Measurements from ENCODE around the gene LDHD.

The LDHD gene

DNA sequence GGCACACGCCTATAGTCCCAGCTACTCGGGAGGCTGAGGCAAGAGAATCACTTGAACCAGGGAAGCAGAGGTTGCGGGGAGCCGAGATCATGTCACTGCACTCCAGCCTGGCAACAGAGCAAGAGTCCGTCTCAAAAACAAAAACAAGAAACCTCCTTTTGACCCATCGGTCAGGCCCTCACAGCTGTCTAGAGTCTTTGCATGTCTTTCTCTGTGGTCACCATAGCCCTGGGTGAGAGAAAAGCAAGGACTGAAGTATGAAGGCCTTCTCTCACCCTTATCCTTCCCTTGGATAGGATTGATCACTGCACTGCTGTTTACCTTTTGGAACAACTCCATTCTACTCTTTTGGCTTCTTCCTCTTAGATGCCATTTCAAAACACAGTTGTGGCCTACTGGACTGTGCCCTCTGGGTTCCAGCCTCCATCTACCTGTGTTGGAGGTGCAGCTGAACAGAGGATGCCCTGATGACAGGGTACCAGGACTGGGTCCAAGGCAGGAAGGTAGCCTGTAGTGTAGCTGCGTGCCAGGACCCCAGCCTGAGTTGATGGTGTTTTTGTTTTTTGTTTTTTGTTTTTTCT is 37.1 kb downstream of the LDHD start:
- no peak for FAIRE-seq

DNA sequence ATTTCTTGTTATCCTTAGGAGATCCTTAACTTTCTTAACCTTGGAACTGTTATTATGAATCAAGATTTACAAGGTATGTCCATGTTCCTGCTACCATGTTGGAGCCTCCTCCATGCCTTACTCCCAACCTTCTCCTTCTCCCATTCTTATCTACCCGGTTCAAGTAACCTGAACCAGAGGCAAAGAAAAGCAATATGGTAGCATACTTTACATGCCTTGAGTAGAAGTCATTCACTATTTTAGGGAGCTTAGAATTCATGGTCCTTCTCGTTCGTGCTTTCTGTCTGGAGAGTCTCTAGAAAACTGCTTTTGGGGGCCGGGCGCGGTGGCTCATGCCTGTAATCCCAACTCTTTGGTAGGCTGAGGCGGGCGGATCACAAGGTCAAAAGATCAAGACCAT is 37.7 kb downstream of the LDHD start:
- FAIRE-seq: no peak

DNA sequence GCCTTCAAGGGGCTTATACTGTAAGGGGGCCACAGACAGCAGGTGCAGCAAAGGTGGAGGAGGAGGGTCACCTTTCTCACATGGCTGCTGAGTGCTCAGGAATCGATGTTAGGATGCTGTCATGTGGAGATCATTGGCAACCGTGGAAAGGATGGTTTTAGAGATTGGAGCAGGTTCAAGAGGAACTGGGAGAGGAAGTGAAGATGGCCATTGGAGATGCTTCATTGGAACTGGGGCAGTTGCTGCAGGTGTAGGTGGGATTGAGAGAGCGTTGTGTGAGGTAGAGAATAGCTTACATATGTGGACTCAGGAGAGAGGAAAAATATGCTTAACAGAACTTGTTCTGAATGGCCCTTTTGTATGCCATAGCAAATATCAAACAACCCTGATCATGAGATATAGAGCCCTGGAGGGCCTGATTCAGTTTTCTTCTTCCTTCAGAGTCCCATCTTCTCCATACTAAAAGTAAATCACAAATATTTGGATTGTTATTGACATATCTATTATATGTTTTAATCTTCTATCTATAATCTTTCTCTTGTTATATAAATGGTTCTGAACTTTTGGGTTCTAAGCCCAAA is 40.8 kb downstream of the LDHD start:
- no peak for FAIRE-seq

DNA sequence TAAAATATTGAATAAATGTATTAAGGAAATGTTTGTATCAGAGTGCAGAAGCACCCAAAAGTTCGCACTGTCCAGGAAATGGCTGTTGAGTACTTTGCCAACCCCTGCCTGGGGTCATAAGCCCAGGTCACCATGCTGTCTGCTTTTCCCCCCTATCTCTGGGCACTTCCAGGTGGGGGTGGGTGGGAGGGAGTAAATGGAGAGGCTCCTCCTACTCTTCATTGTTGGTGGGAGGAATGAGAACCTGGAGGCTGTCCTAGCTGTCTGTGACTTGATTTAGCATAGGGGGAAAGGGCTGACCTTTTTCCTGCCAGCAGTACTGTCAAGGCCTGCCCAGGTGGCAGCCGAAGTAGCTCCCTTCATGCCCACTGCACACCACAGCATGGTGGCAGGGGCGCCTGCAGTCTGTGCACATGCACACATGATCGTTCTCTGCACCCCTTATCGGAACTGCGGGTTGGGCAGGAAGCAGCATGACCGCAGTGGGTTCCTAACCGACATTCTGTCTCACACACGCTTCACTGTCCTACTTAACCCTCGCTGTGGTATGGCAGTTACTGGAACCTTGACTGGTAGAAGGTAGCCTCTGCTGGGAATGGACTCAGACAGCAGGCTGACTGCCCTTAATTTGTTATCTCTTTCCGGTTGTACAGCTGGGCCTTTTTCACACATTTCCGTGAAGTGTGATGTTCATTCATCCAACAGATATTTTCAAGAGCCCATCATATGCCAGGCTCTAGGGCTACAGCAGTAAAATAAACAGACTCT is 41.5 kb downstream of the LDHD start:
- FAIRE-seq: no peak

DNA sequence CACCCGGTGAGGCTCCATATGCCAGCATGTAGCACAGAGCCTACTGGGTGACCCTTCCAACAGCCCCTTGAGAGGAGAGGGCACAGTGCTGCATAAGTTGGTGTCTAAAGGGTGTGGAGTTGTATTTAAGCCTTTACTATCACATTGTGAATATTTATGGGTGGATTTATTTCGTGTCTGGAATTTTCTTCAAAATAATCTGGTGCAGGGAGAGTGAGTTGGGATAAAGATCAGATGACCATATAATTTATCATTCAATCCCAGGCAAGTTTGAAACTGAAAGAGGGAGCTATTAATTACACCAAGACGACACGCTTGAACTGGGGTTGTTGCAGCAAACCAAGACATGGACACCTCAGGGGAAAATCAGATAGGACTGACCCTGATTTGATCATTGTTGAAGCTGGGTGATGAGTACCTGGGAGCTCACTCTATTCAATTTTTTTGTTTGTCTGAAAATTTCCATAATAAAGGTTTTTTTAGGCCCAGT is 42.2 kb downstream of the LDHD start:
- FAIRE-seq: no peak

DNA sequence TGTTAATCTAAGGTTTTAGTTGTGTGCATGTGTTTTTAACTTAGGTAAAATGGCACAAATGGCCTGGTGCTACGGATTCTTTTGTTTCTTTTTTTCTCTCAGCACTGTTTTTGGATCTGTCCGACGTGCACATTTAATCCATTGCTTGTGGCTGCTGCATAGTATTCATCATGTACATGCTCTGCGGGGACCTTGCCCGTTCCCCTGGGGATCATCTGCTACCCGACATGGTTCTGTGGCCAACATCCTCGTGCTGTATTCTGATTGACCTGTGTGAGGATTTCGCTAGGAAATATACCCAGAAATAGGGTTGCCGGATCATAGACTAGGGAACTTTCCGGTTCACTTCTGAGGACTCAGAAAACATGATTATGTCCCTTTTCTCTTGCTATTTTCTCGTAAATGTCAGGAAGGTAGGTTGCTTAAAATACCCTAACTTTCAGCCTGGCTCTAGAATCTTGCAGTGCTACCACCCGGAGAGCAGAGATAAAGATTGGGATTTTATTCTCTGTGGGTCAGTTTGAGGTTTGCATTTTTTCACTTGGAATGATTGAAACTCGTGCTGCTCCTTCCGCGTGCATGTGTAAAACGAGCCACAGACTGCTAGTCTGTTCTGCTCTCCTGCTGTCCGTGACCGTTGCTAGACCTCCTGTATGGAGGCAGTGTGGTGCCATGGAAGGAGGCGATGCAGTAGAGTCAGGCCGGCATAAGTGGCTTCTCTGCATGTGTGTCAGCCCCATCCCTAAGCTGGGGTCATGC is 42.9 kb downstream of the LDHD start:
- no peak for FAIRE-seq

DNA sequence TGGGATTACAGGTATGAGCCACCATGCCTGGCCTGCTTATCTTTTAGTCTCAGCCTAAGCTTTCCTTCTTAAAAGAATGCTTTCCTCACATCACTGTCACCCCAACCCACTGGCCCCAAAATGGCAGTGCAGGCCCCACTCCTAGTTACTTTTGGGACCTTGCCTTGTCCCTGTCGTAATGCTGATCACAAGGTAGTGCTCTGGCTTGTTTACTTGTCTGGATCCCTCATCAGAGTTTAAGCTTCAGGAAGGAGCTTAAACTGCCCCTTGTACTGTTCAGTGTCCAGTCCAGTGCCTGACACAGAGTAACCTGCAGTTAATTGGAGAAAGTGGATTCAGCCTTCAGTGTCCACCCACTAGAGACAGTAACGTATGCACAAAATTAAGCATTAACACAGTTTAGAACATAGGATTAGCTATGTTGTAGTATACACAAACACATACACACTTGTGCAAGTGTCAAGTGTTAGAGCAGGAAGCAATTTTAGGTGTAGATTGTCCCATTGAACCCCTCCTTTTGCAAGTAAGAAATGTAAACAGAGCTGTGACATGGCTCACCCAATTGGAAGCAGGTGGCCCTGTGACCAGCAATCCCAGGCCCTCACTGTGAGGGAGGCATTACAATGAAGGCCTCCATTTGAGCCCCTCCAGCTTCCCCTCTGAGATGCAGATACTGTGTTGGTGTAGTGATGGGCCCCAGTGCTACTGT is 44.2 kb downstream of the LDHD start:
- FAIRE-seq: no peak

DNA sequence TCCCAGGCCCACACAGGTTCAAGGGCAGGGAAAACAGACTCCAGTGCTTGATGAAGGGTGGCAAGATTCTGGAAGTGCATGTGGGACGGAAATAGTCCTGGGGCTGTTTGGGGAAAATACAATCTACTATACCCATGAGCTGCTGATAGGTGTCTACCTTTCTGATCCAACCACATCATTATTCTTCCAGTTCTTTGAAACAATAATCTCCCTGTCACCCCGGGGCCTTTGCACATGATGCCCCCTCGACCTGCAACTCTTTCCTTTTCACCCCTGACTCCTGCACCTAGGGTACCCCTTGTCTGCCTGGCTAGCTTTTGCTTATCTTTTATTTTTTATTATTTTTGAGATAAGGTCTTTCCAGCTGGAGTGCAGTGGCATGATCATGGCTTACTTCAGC is 45.0 kb downstream of the LDHD start:
- FAIRE-seq: no peak

DNA sequence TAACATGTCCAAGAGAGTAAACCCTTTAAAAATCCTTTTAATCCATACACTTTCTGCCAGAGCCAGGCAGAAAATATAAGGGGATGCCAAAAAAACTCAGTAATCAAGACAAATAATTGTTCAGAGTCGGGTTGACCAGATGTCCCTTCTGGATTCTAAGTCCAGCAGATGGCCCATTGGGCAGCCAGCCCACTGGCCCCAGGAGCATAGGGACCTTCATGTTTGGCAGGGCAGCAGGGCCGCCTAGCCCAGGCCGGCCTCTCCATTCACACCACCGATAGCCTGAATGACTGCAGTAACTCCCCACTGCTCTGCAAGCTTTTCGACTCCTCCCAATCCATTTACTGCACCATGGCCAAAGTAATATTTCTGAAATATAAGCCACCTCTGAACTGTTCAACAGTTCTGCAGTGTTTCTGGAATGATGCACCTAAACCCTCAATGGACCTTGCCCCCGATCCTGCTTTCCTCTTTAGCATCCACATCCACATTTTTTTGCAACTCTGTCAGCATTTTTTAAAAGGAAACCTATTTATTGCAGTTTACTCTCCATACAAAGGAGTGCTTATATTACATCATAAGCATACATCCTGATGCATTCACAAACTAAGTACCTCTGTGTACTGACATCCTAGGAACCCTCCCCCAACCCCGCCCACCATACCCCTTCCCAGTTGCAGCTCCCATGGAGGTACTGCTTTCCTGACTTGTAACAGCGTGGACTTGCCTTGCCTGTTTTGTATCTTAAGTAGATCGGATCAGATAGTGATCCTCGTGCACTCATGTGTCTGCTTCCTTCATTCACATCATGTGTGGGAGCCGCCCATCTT is 46.4 kb downstream of the LDHD start:
- FAIRE-seq: no peak

DNA sequence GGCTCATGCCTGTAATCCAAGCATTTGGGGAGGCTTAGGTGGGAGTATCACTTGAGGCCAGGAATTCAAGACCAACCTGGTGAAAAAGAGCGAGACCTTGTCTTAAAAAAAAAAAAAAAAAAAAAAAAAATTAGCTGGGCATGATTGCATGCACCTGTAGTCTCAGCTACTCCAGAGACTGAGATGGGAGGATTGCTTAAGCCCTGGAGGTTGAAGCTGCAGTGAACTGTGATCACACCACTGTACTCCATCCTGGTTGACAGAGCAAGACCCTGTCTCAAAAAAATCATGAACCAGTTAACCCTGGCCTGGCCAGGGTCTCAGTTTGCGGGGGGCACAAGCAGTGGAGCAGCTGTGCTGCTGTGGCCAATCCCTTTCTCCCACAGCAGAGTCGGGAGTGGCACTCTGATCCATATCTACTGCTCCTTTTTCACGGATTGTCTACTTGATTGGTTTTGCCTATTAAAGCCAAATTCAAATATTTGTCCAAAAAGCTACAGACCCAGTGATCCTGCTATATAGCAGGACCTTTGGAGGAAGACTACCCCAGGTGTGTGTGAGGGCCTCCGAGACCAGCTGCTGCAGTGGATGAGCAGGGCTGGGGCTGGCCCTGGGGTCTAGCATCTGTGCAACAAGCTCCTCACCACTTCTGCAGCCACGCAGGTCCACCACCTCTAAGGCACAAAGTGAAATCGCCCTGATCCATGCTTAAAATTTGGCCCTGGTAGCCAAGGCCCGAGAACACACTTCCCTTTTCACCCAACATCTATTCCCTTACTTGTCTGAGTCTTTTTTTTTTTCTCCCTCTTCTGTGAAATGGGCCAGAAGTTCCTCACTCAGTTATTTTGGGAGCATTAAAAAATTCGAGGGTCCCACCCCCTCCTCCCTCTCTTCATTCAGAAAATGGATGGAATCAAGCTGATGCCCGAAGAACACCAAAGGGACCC is 48.2 kb downstream of the LDHD start:
- FAIRE-seq: no peak

DNA sequence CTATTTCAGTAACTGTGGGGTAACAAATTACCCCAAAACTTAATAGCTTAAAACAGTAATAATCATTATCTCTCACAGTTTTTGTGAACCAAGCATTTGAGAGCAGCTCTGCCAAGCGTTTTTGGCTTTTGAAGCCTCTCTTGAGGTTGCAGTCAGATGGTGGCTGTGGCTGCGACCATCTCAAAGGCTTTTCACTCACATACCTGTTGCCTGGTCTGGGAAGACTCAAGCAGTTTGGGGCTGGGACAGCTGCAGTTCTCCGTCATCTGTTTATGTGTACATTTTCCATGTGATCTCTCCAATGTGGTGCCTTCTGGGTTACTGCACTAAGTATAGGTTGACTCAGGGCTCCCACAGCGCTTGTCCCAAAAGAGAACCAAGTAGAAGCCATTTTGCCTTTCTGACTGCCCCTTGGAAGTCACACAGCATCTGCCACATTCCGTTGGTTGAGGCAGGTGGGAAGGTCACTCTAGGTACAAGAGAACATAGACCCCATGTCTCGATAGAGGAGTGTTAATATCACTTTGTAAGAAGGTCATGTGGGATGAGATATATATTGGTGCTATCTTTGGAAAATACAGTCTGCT is 49.6 kb downstream of the LDHD start:
- no peak for FAIRE-seq

DNA sequence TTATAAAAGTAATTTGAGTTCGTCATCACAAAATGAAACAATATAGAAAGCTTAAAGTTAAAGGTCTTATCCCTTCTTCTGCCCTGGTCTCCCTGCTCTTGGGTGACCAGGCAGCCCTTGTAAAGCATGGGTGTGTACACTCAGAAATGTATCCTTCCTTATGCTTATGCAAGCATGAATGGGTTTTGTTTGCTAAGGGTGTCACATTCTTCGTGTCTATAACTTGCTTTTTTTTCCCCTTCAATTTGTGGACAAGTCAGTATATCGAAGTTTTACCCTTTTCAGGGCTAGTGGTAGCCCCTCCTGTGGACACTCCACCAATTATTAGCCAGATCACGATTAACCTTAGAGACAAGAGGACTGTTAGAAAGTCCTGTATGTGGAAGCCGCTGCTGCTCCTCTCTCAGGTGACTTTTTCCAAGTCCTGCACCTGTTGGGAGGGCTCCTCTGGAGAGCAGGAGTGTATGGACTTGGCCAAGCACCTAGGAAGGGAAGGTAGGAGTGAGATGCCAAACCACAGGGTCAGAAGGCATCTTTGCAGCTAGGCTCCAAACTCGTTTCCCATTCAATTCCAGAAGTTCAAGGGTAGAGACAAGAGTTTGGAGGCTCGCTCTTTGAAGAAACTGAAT is 50.9 kb downstream of the LDHD start:
- no peak for FAIRE-seq

DNA sequence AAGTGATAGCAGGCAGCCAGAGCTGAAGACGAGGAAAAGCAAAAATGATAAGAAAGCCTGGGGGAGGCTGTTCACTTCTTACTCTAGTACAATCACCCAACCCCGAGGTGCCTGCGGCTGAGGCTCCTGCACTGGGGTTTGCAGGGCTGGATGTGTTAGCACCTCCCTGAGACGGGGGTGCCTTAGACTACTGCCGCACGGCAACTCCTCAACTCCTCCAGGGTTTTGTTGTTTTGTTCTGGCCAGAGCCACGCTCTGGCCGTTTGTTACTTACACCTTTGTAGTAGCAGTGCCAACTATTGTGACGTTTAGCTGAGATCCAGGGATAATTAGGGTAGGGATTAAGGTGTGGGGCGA is 51.5 kb downstream of the LDHD start:
- no peak for FAIRE-seq

DNA sequence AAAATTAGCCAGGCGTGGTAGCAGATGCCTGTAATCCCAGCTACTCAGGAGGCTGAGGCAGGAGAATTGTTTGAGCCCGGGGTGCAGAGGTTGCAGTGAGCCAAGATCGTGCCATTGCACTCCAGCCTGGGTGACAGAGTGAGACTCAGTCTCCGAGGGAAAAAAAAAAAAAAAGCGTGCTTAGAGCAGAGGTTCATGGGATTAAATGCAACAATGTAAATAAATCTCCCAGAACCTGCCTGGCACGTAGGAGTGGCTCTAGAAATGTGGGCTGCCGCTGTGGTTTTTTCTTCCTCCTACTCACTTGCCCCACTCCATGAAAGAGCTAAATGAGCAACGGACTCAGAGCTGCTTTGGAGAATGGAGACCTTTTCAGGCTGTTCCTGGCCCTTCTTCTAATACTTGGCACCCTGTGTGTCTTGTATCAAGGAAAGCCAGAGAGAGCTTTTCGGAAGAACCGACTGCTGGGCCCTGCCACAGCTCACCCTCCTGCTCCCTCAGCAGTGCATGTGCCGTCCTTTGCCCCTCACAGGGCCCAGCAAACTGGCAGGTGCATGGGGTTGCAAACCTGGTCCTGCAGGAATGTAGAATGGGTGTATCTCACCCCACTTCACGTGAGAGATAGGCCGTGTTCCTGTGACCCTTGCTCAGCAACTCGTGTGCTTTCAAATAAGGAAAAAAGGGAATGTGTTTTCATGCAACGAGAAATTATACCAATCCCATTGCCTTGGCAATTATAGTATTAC is 52.0 kb downstream of the LDHD start:
- no peak for FAIRE-seq

DNA sequence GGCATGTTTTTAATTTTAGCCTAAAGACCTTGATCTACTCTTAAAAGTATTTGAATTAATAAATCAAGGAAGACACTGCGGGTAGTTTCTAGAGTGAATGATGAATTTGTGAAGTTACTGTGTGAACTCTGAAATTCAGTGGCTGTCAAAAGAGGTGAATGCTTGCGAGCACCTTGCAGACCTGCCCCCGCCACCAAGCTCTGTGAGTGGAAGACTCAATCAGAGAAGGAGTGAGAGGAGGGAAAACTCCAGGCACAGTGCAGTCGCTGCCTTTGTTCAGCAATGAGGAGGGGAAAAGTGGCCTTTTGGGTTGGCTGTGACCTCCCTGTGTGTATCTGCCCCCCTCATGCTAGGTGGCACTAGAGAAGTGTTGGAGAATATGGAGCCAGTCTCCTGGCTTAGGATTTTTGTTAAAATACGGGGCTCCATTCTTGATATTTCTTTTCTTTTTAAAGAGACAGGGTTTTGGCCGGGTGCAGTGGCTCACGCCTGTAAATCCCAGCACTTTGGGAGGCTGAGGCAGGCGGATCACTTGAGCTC is 53.0 kb downstream of the LDHD start:
- no peak for FAIRE-seq

DNA sequence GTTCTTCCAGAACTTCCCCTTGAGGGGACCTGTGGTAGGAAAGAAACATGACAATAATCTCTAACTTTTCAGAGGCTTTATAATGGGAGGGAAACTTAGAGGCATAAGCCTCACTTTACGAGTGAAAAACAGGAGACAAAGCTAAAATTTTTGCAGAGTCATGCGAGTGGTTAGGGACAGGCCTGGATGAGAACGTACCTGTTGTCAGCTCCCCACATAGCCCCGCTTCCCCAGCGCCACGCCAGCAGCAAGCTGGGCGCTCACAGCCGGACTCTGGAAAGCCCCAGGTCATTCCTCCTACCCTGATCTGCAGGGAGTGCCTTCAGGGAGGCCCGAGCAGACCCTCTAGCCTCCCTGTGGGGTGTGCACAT is 53.6 kb downstream of the LDHD start:
- FAIRE-seq: no peak

DNA sequence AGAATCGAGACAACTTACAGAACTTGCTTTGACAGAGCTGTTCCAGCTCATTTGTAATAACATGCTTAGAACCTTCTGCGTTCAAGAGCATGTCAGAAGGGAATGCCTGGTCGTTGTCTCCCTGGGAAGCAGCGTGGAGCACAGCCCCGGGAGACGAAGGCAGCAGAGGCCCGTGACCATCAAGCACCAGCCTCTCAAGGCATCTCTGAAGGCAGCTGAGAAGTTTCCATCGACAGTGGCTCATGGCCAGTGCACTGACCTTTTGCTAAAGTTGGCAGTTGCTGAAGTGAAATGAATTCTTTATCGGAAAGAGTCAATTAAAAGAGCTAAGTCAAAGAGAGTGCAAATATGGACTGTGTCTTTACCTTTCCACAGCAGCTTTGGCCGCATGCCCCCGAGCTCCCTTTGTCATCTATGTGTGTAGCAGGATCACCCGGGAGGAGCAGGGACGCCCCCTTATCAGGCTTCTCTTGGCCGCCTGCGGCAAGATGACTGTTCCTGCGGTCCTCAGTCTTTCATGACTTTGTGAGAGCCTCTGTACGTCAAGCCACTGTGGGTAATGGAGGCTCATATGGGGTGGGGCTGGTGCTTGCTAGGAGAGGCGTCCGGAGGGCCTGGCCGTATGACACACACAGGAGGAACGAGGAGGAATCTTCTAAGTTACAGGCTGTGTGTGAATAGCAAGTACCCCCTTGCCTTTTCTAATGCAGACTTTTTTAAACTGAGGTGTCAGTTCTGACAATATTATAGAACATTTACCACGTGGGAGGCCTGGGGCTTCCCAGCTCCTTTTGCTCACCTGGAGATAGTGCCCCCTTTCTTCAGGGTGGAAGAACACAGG is 54.2 kb downstream of the LDHD start:
- no peak for FAIRE-seq

Data from islet of Langerhans (tissue), 1 donor.